ENCODE results near the gene FAS.

Gene FAS

DNA sequence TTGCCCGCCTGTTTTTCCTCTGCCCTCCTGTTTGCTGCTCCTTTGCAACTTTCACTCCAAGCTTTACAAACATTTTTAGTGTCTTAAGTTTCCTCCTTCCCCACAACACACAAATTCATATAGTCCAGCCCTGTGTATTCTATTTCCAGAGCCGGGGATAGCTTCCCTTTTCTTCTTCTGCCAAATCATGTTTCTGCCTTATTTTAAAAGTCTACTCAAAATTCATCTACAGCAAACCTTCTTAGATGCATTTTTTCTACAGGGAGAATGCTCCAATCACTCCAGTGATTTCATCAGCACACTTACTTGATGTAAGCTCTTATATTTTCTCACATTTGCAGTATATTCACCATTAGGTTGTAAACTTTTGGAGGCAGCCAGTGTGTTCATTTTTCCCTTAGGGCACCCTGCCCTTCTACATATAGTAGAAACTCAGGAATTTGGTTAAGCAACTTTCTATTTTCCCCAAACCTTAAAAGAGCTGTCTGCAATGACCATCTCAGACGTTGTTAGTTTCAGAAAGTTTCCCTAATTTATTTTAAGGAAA lies 25.7 kb upstream of the FAS start:
- in situ Hi-C loops (cut with HindIII; ENCODE audit: low pct_ligation_motif_present, low pct_unique_long_range_greater_than_20kb, low sequenced_read_pairs), result no loop called here
- DNase-seq, result no peak

DNA sequence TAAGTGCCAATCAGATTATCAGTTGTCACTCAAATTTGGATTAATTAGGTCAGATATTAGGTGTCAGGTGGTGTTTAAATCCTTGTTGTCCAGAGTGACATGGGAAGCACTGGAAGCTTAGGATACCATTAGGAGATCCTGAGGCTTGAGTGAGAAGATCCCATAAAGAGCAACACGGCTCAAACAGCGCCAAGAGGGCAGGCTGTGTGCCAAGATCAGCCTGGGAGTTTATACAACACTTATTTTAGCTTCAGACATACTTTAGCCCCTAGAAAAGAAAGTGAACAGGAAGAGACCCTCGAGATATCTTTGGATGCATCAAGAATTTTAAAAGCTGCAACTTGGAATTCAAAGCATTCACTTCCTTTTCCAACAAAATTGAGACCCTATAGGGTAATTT lies 23.8 kb upstream of the FAS start:
- in situ Hi-C loops (cut with HindIII; ENCODE audit: low pct_ligation_motif_present, low pct_unique_long_range_greater_than_20kb, low sequenced_read_pairs), result no loop called here
- no peak for DNase-seq

DNA sequence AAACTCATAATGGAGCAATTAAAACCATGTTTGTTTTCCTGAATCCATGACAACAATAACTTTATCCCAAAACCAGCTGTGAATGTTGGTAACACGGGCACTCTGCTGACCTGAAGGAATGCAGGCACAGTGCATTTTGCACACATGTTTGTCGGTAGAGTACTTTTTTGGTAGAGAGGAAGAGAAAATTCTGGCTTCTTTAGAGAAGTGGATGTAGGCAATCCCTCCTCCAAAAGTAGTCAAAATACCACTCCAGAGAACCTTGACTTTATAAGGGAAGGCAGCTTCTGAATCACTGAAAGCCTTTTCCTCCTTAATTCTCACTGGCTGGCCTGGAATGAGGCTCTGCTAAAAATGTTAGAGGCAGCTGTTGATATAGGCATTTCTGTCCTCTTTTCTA lies 22.2 kb upstream of the FAS start:
- DNase-seq, result no peak
- in situ Hi-C loops (cut with HindIII; ENCODE audit: low pct_ligation_motif_present, low pct_unique_long_range_greater_than_20kb, low sequenced_read_pairs), result no loop called here

- in situ Hi-C loops (cut with HindIII; ENCODE audit: low pct_ligation_motif_present, low pct_unique_long_range_greater_than_20kb, low sequenced_read_pairs), result no loop called here
- DNase-seq, result no peak
Measured at GRCh38 chr10:88971221-88972061, 19.2 kb upstream of the FAS start.

DNA sequence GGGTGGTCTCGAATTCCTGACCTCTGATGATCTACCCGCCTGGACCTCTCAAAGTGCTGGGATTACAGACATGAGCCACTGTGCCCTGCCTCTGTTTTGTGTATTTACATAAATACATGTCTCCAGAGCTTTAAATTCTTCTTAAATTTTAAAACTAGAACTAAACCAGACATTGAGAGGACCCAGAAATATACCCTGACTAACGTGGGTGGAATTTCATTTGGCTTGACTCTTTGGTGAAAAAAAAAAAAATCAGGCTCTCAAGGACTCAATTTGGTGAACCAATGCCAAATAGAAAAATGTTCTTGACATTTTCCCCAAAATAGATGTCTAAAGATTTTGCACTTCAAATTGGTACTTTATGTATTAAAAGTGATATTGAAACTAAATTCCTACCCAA lies 16.6 kb upstream of the FAS start:
- in situ Hi-C loops (cut with HindIII; ENCODE audit: low pct_ligation_motif_present, low pct_unique_long_range_greater_than_20kb, low sequenced_read_pairs), result no loop called here

DNA sequence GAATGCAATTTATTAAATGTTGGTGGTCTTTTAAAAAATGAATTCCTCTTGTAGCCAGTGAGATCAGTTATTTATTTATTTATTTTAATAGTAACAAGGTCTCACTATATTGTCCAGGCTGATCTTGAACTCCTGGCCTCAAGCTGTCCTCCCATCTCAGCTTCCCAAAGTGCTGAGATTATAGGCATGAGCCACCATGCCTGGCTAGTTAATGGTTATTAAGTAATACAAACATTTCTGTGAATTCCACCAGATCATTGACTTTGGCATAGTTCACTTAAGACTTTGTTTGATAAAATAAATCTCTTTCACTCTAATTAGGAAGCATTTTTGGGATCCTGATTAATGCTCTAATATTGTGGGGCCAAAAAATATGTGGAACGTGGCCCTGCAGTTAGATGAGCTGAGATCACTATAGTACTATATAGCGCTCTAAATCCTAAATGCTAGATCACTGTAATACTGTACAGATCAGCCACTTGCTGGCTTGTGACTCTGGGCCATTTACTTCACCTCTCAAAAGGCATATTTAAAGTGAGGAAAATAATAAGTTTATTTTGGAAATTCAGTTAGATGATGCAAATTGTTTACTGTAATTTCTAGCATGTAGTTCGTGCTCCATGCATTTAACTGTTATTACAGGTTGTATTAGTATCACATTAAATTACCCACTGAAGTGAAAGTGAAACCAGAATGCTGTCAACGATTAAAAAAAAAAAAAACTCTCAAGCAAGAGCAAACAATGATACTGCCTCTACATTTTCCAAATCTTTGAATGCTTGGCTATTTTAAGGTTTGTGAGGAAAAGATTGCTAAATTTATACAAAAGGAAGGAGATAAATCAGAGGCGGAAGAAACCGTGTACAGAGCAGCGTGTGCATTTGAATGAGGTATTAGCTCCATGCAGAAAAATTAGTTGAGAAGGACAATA lies 15.9 kb upstream of the FAS start:
- in situ Hi-C loops (cut with HindIII; ENCODE audit: low pct_ligation_motif_present, low pct_unique_long_range_greater_than_20kb, low sequenced_read_pairs), result no loop called here
- peak; percentile 64 for DNase-seq

More for the DNA sequence above, 16.6 kb upstream of the FAS start:
- no peak for DNase-seq

GRCh38 chr10:88975377-88975720 lies 15.2 kb upstream of the FAS start:
- in situ Hi-C loops (cut with HindIII; ENCODE audit: low pct_ligation_motif_present, low pct_unique_long_range_greater_than_20kb, low sequenced_read_pairs), result no loop called here
- DNase-seq, result no peak

DNA sequence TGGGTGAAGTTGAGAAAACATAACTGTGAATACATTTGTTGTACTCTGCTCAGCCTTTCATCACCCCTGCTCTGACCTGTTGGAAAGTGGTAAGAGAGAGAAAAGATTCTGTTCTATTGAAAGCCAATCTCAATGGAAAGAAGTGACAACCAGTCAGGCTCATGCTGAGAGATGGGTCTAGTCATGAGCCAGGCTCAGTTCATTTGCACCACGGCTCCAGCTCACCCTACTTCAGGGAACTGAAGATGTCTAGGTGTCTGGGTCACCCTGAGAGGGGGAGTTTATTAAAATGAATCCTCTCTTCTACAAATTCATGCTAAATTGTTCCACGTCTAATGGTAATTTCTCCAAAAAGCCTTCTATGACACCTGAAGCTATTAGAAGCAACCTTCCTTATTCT lies 12.1 kb upstream of the FAS start:
- DNase-seq, result no peak
- in situ Hi-C loops (cut with HindIII; ENCODE audit: low pct_ligation_motif_present, low pct_unique_long_range_greater_than_20kb, low sequenced_read_pairs), result no loop called here

GRCh38 chr10:88979153-88979562 lies 11.4 kb upstream of the FAS start:
- in situ Hi-C loops (cut with HindIII; ENCODE audit: low pct_ligation_motif_present, low pct_unique_long_range_greater_than_20kb, low sequenced_read_pairs), result no loop called here

GRCh38 chr10:88979603-88980002 lies 11.0 kb upstream of the FAS start:
- no peak for DNase-seq
- in situ Hi-C loops (cut with HindIII; ENCODE audit: low pct_ligation_motif_present, low pct_unique_long_range_greater_than_20kb, low sequenced_read_pairs), result no loop called here

More at GRCh38 chr10:88979153-88979562, 11.4 kb upstream of the FAS start:
- DNase-seq, result peak; percentile 91

- no peak for DNase-seq
- in situ Hi-C loops (cut with HindIII; ENCODE audit: low pct_ligation_motif_present, low pct_unique_long_range_greater_than_20kb, low sequenced_read_pairs), result no loop called here
Measured at GRCh38 chr10:88980247-88980646, 10.4 kb upstream of the FAS start.

DNA sequence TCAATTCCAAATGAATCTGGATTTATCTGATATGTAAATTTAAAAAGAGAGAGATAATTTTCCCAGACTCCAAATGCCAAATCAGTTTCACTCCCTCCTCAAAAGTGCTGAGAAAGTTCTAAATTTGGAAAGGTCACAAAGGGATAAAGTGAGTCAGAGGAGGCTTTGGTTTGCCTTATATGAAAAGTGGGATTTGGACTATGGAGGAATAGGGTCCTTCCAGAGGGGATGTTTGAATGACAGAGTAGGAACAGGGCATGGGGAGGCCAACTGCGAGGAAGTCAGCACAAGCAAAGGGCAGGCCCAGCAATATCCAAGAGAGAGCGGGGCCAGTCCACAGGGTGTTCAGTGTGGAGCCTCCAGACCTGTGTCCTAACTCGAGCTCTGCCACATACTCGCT lies 9.8 kb upstream of the FAS start:
- in situ Hi-C loops (cut with HindIII; ENCODE audit: low pct_ligation_motif_present, low pct_unique_long_range_greater_than_20kb, low sequenced_read_pairs), result no loop called here
- DNase-seq, result no peak

GRCh38 chr10:88981435-88981834 lies 9.2 kb upstream of the FAS start:
- in situ Hi-C loops (cut with HindIII; ENCODE audit: low pct_ligation_motif_present, low pct_unique_long_range_greater_than_20kb, low sequenced_read_pairs), result no loop called here
- no peak for DNase-seq

DNA sequence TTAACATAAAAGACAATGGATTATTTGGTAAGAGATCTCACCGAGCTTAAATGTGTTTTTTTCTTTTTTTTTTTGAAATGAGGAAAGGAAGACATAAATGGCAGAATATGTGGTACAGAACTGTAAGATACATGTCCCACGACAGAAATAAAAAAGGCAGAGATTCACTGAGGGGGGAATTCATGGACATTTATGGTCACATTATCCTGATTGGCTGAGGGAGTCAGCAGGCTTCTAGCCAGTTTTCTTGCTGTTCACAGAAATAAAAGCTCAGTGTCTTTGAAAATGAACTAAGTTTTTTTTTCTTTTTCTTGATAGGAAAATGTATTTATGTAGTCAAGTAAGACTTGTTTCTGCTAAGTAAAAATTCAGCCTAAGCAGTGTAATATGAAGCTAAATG lies 8.2 kb upstream of the FAS start:
- no peak for DNase-seq
- in situ Hi-C loops (cut with HindIII; ENCODE audit: low pct_ligation_motif_present, low pct_unique_long_range_greater_than_20kb, low sequenced_read_pairs), result no loop called here

GRCh38 chr10:88983206-88983605 lies 7.4 kb upstream of the FAS start:
- in situ Hi-C loops (cut with HindIII; ENCODE audit: low pct_ligation_motif_present, low pct_unique_long_range_greater_than_20kb, low sequenced_read_pairs), result no loop called here
- DNase-seq, result no peak

- in situ Hi-C loops (cut with HindIII; ENCODE audit: low pct_ligation_motif_present, low pct_unique_long_range_greater_than_20kb, low sequenced_read_pairs), result no loop called here
- no peak for DNase-seq
Measured at GRCh38 chr10:88983939-88984338, 6.7 kb upstream of the FAS start.

DNA sequence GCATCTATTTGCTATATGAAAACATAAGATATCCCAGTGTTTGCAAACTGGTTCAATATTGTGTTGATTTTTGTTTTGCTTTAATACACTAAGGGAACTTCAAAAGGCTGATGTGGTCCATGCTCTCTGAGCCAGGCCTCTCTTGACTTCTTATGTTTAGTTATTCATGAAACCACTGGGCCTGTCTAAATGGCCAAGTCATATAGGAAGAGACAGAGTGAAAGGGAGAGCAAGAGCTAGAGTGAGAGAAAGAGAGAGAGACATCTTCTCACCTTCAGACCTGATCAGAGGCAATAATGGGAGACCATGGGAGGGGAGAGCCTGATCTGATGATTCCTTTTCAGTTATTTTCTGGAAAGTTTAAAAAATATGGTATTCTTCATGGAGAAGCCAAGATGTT lies 6.1 kb upstream of the FAS start:
- in situ Hi-C loops (cut with HindIII; ENCODE audit: low pct_ligation_motif_present, low pct_unique_long_range_greater_than_20kb, low sequenced_read_pairs), result no loop called here
- DNase-seq, result no peak

DNA sequence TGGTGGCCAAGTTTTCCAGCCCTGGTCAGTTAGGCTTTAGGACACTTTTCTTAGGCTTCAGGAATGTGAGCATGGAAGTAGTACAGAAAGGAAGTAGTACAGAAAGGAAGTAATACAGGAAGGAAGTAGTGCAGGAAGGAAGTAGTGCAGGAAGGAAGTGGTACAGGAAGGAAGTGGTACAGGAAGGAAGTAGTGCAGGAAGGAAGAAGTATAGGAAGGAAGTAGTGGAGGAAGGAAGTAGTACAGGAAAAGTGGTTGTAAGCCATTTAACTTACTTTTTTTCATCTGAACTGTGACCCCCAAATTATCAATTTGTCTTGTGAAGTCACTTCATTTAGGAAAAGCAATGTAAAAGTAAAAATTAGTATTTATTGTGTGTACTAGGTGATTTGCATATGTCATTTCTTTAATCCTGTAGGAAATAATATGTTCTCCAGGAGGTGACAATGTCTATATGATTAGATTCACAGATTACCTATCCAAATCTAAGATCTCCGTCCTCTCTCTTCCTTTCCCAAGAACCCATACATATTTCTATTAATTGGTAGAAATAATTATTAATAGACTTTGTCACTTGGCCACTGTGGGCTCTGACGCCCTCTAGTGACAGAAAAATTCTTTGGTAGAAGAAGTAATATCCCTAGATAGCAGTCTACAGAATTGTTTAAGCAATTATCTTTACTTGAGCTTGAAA lies 3.9 kb upstream of the FAS start:
- in situ Hi-C loops (cut with HindIII; ENCODE audit: low pct_ligation_motif_present, low pct_unique_long_range_greater_than_20kb, low sequenced_read_pairs), result no loop called here
- peak; percentile 57 for DNase-seq

GRCh38 chr10:88987243-88987725 lies 3.3 kb upstream of the FAS start:
- DNase-seq, result no peak
- in situ Hi-C loops (cut with HindIII; ENCODE audit: low pct_ligation_motif_present, low pct_unique_long_range_greater_than_20kb, low sequenced_read_pairs), result no loop called here

Data from ACHN (cell line).